GM23338 (cell line): ENCODE data around the gene TEX51.

Experiments
- CREB1 ChIP-seq: fragments of 250-450 bp; sonication (Bioruptor Pico); IDR thresholded peaks from 2 replicates; pipeline ENCODE4 v1.5.0; 2020; ENCODE audit warnings: low read depth, mild to moderate bottlenecking, moderate library complexity
- EZH2 ChIP-seq: fragments of 200-600 bp; sonication (generic); IDR thresholded peaks from one replicate; pipeline ENCODE4 v1.8.0; 2017; ENCODE audit warnings: antibody characterized with exemption, mild to moderate bottlenecking, low read depth; ENCODE audit not compliant: unreplicated experiment
- EZH2phosphoT487 ChIP-seq: fragments of 200-600 bp; sonication (generic); IDR thresholded peaks from one replicate; pipeline ENCODE4 v1.8.1; 2018; ENCODE audit warnings: antibody characterized with exemption; ENCODE audit not compliant: unreplicated experiment
- NANOG ChIP-seq: IDR thresholded peaks from 2 replicates; pipeline ENCODE4 v1.6.1; 2016; ENCODE audit warnings: antibody characterized with exemption, borderline replicate concordance
- POLR2AphosphoS5 ChIP-seq: IDR thresholded peaks from 2 replicates; pipeline ENCODE4 v1.6.1; 2016; ENCODE audit warnings: antibody characterized with exemption, low read depth
- STAT1 ChIP-seq: IDR thresholded peaks from one replicate; pipeline ENCODE4 v1.6.1; 2016; ENCODE audit warnings: antibody characterized with exemption; ENCODE audit not compliant: unreplicated experiment
- ZNF114 ChIP-seq: fragments of 250-450 bp; sonication (Bioruptor Pico); IDR thresholded peaks from 2 replicates; pipeline ENCODE4 v1.5.0; 2020; ENCODE audit warnings: mild to moderate bottlenecking, moderate library complexity
- TF ChIP-seq, protein P1 (sequence below), 2 experiments: fragments of 200-600 bp in 1 of 2; sonication (generic) in 1 of 2; conservative IDR thresholded peaks; 2 replicates each; pipeline versions ENCODE4 v1.5.1 to v1.6.1; 2016 to 2017; ENCODE audit warnings: antibody characterized with exemption in 2 of 2, low read depth in 2 of 2, mild to moderate bottlenecking in 2 of 2, moderate library complexity in 1 of 2
- TF ChIP-seq, protein P2 (sequence below): IDR thresholded peaks from one replicate; pipeline ENCODE4 v1.6.1; 2018; ENCODE audit warnings: antibody characterized with exemption; ENCODE audit not compliant: unreplicated experiment
- TF ChIP-seq, protein P3 (sequence below): fragments of 250-450 bp; sonication (Bioruptor Pico); IDR thresholded peaks from 2 replicates; pipeline ENCODE4 v1.5.0; 2020; ENCODE audit warnings: mild to moderate bottlenecking, moderate library complexity

DNA sequence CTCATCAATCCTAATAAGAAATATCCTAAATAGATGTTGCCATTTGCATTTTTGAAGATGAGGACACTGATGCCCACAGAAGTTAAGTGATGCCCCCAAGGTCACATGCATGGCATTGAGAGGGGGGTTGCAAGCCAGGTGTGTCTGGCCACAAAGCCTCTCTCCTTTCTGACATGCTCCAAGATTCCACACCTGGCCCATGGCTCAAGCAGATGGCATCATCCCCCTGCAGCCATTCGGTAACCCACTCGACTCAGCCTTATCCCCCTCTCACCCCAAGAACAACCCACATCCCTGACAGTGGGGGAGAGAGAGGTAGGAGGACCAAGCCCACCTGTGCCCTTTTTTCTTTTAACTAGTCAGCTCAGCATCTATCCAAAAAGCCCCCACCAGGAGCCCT, 16.5 kb upstream of the TEX51 start:
- TF ChIP-seq POLR2AphosphoS5: no peak
- TF ChIP-seq, protein P1, sequence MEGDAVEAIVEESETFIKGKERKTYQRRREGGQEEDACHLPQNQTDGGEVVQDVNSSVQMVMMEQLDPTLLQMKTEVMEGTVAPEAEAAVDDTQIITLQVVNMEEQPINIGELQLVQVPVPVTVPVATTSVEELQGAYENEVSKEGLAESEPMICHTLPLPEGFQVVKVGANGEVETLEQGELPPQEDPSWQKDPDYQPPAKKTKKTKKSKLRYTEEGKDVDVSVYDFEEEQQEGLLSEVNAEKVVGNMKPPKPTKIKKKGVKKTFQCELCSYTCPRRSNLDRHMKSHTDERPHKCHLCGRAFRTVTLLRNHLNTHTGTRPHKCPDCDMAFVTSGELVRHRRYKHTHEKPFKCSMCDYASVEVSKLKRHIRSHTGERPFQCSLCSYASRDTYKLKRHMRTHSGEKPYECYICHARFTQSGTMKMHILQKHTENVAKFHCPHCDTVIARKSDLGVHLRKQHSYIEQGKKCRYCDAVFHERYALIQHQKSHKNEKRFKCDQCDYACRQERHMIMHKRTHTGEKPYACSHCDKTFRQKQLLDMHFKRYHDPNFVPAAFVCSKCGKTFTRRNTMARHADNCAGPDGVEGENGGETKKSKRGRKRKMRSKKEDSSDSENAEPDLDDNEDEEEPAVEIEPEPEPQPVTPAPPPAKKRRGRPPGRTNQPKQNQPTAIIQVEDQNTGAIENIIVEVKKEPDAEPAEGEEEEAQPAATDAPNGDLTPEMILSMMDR (conservative IDR thresholded peaks at IDR 0.05; ENCODE audit: low read depth in 2 of 2): no peak
- no peak for TF ChIP-seq CREB1 (CRISPR knock-in tag)
- no peak for TF ChIP-seq EZH2phosphoT487
- TF ChIP-seq, protein P2, sequence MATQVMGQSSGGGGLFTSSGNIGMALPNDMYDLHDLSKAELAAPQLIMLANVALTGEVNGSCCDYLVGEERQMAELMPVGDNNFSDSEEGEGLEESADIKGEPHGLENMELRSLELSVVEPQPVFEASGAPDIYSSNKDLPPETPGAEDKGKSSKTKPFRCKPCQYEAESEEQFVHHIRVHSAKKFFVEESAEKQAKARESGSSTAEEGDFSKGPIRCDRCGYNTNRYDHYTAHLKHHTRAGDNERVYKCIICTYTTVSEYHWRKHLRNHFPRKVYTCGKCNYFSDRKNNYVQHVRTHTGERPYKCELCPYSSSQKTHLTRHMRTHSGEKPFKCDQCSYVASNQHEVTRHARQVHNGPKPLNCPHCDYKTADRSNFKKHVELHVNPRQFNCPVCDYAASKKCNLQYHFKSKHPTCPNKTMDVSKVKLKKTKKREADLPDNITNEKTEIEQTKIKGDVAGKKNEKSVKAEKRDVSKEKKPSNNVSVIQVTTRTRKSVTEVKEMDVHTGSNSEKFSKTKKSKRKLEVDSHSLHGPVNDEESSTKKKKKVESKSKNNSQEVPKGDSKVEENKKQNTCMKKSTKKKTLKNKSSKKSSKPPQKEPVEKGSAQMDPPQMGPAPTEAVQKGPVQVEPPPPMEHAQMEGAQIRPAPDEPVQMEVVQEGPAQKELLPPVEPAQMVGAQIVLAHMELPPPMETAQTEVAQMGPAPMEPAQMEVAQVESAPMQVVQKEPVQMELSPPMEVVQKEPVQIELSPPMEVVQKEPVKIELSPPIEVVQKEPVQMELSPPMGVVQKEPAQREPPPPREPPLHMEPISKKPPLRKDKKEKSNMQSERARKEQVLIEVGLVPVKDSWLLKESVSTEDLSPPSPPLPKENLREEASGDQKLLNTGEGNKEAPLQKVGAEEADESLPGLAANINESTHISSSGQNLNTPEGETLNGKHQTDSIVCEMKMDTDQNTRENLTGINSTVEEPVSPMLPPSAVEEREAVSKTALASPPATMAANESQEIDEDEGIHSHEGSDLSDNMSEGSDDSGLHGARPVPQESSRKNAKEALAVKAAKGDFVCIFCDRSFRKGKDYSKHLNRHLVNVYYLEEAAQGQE: no peak
- TF ChIP-seq EZH2: no peak
- no peak for TF ChIP-seq NANOG
- no peak for TF ChIP-seq ZNF114 (CRISPR knock-in tag)
- TF ChIP-seq, protein P3, sequence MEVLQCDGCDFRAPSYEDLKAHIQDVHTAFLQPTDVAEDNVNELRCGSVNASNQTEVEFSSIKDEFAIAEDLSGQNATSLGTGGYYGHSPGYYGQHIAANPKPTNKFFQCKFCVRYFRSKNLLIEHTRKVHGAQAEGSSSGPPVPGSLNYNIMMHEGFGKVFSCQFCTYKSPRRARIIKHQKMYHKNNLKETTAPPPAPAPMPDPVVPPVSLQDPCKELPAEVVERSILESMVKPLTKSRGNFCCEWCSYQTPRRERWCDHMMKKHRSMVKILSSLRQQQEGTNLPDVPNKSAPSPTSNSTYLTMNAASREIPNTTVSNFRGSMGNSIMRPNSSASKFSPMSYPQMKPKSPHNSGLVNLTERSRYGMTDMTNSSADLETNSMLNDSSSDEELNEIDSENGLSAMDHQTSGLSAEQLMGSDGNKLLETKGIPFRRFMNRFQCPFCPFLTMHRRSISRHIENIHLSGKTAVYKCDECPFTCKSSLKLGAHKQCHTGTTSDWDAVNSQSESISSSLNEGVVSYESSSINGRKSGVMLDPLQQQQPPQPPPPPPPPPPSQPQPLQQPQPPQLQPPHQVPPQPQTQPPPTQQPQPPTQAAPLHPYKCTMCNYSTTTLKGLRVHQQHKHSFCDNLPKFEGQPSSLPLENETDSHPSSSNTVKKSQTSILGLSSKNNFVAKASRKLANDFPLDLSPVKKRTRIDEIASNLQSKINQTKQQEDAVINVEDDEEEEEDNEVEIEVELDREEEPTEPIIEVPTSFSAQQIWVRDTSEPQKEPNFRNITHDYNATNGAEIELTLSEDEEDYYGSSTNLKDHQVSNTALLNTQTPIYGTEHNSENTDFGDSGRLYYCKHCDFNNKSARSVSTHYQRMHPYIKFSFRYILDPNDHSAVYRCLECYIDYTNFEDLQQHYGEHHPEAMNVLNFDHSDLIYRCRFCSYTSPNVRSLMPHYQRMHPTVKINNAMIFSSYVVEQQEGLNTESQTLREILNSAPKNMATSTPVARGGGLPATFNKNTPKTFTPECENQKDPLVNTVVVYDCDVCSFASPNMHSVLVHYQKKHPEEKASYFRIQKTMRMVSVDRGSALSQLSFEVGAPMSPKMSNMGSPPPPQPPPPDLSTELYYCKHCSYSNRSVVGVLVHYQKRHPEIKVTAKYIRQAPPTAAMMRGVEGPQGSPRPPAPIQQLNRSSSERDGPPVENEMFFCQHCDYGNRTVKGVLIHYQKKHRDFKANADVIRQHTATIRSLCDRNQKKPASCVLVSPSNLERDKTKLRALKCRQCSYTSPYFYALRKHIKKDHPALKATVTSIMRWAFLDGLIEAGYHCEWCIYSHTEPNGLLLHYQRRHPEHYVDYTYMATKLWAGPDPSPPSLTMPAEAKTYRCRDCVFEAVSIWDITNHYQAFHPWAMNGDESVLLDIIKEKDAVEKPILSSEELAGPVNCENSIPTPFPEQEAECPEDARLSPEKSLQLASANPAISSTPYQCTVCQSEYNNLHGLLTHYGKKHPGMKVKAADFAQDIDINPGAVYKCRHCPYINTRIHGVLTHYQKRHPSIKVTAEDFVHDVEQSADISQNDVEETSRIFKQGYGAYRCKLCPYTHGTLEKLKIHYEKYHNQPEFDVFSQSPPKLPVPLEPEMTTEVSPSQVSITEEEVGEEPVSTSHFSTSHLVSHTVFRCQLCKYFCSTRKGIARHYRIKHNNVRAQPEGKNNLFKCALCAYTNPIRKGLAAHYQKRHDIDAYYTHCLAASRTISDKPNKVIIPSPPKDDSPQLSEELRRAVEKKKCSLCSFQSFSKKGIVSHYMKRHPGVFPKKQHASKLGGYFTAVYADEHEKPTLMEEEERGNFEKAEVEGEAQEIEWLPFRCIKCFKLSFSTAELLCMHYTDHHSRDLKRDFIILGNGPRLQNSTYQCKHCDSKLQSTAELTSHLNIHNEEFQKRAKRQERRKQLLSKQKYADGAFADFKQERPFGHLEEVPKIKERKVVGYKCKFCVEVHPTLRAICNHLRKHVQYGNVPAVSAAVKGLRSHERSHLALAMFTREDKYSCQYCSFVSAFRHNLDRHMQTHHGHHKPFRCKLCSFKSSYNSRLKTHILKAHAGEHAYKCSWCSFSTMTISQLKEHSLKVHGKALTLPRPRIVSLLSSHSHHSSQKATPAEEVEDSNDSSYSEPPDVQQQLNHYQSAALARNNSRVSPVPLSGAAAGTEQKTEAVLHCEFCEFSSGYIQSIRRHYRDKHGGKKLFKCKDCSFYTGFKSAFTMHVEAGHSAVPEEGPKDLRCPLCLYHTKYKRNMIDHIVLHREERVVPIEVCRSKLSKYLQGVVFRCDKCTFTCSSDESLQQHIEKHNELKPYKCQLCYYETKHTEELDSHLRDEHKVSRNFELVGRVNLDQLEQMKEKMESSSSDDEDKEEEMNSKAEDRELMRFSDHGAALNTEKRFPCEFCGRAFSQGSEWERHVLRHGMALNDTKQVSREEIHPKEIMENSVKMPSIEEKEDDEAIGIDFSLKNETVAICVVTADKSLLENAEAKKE (CRISPR knock-in tag): no peak
- no peak for TF ChIP-seq STAT1
